NOMO-1 (cell line): Measurements from ENCODE around the gene ZCRB1.

Experiments used
- DNase-seq, 2 experiments: peaks; one replicate each; lab custom pipeline; 2025; ENCODE audit not compliant: unreplicated experiment in 2 of 2; lab: John Stamatoyannopoulos, UW

The ZCRB1 gene

GRCh38 chr12:42283739-42284138 is 42.2 kb downstream of the ZCRB1 start:
- DNase-seq: peak; percentile 32 to 61

- peak in 1 of 2 experiments; percentile 15 for DNase-seq
These were observed 43.6 kb downstream of the ZCRB1 start for GRCh38 chr12:42282294-42282693.

- DNase-seq: no peak
These were observed 44.0 kb downstream of the ZCRB1 start for GRCh38 chr12:42281844-42282243.

GRCh38 chr12:42281278-42281677 is 44.6 kb downstream of the ZCRB1 start:
- DNase-seq: no peak

GRCh38 chr12:42278128-42278510 is 47.8 kb downstream of the ZCRB1 start:
- no peak for DNase-seq

GRCh38 chr12:42277396-42278127 is 48.3 kb downstream of the ZCRB1 start:
- no peak for DNase-seq

- no peak for DNase-seq
These were observed 50.4 kb downstream of the ZCRB1 start for GRCh38 chr12:42275499-42275898.

GRCh38 chr12:42273706-42274105 is 52.2 kb downstream of the ZCRB1 start:
- no peak for DNase-seq

- DNase-seq: no peak
These were observed 55.3 kb downstream of the ZCRB1 start for GRCh38 chr12:42270596-42270995.

- no peak for DNase-seq
These were observed 58.3 kb downstream of the ZCRB1 start for GRCh38 chr12:42267413-42268190.

GRCh38 chr12:42266579-42267230 is 59.2 kb downstream of the ZCRB1 start:
- DNase-seq: no peak

- DNase-seq: no peak
These were observed 63.6 kb downstream of the ZCRB1 start for GRCh38 chr12:42262271-42262670.
